Colonic mucosa (tissue), 4 donors: ENCODE measurements around the gene BCR. TPM values are rescaled to one million over a fixed set of nuclear protein-coding genes. Genes with fewer than 3 reads are reported as not detected.

Experiments
- DNase-seq: peaks from one replicate; pipeline ENCODE4 v3.0.0-alpha.2; 2020
- H3K27ac ChIP-seq: fragments of 200-600 bp; one replicate; pipeline ENCODE4 v1.8.0; 2021
- H3K27me3 ChIP-seq: fragments of 200-600 bp; one replicate; pipeline ENCODE4 v1.8.0; 2021
- H3K36me3 ChIP-seq: fragments of 200-600 bp; one replicate; pipeline ENCODE4 v1.8.0; 2021
- H3K4me1 ChIP-seq: fragments of 200-600 bp; one replicate; pipeline ENCODE4 v1.8.0; 2021; ENCODE audit warnings: mild to moderate bottlenecking
- H3K4me3 ChIP-seq: fragments of 200-600 bp; one replicate; pipeline ENCODE4 v1.8.0; 2021
- H3K9ac ChIP-seq, 2 donors: one replicate each; pipeline ENCODE4 v1.7.0; 2013; ENCODE audit warnings: control low read depth in 2 of 2, low read depth in 2 of 2, low read length in 2 of 2
- H3K9me3 ChIP-seq: fragments of 200-600 bp; one replicate; pipeline ENCODE4 v1.8.0; 2021
- CTCF ChIP-seq: fragments of 200-600 bp; IDR thresholded peaks from one replicate; pipeline ENCODE4 v1.8.0; 2022; ENCODE audit warnings: antibody characterized with exemption, mild to moderate bottlenecking
- intact Hi-C: fragments of 100-400 bp; cut with DNase I; formaldehyde crosslinking; loops from one replicate; pipeline ENCODE4 v1.14.1; 2022
- total RNA-seq, 2 donors: library from RNA; stranded (reverse); fragmentation: NEBNext Ultra II Directional in 1 of 2; extraction: Animal tissue kit (Norgen Biotek cat#: 25700) in 1 of 2; gene quantifications; one replicate each; pipeline ENCODE4 v1.2.1, GENCODE V29; 2021
- donor health status: healthy.
- donor health status: DM: no; HTN: no; CAD: no.
- donor health status: DM: no; HTN: no; CAD: no.

The BCR gene
- total RNA-seq, 2 donors from 2014 or later, result 39.2 to 57.8 TPM

GRCh38 chr22:23152238-23153114, 27.8 kb upstream of the BCR start:
- no peak for DNase-seq
- TF ChIP-seq CTCF, result no peak
- no peaks in the 10 kb centered on the region for H3K4me1 ChIP-seq
- H3K27ac ChIP-seq, result no peak overlapping the region
- H3K36me3 ChIP-seq, result no peaks in the 10 kb centered on the region
- no peaks in the 10 kb centered on the region for H3K27me3 ChIP-seq
- H3K4me3 ChIP-seq, result no peak overlapping the region
- intact Hi-C loops, result no loop called here
- H3K9ac ChIP-seq, result no peak overlapping the region
- no peaks in the 10 kb centered on the region for H3K9me3 ChIP-seq

GRCh38 chr22:23153994-23154393, 26.3 kb upstream of the BCR start:
- no peaks in the 10 kb centered on the region for H3K27me3 ChIP-seq
- H3K9ac ChIP-seq, result no peak overlapping the region
- H3K4me3 ChIP-seq, result no peak overlapping the region
- no peak overlapping the region for H3K27ac ChIP-seq
- no peak for DNase-seq
- H3K36me3 ChIP-seq, result no peaks in the 10 kb centered on the region
- no peaks in the 10 kb centered on the region for H3K4me1 ChIP-seq
- TF ChIP-seq CTCF, result no peak
- intact Hi-C loops, result no loop called here
- H3K9me3 ChIP-seq, result no peaks in the 10 kb centered on the region

GRCh38 chr22:23154461-23154860, 25.8 kb upstream of the BCR start:
- H3K4me1 ChIP-seq, result no peaks in the 10 kb centered on the region
- H3K27me3 ChIP-seq, result no peaks in the 10 kb centered on the region
- no peaks in the 10 kb centered on the region for H3K36me3 ChIP-seq
- TF ChIP-seq CTCF, result no peak
- no peak overlapping the region for H3K9ac ChIP-seq
- no peak overlapping the region for H3K4me3 ChIP-seq
- no peaks in the 10 kb centered on the region for H3K9me3 ChIP-seq
- intact Hi-C loops, result no loop called here
- DNase-seq, result no peak
- H3K27ac ChIP-seq, result no peak overlapping the region

- Histone ChIP-seq H3K9ac (no peak overlapping the region), H3K27me3 (no peaks in the 10 kb centered on the region), H3K27ac (no peak overlapping the region), H3K4me3 (no peak overlapping the region), H3K4me1 (no peaks in the 10 kb centered on the region), H3K36me3 (no peaks in the 10 kb centered on the region), H3K9me3 (no peaks in the 10 kb centered on the region)
- no peak for TF ChIP-seq CTCF
- intact Hi-C loops, result no loop called here
- no peak for DNase-seq
These were observed 25.2 kb upstream of the BCR start for GRCh38 chr22:23155143-23155542.

- TF ChIP-seq CTCF, result no peak
- intact Hi-C loops, result no loop called here
- H3K36me3 ChIP-seq, result no peaks in the 10 kb centered on the region
These were observed 24.5 kb upstream of the BCR start for GRCh38 chr22:23155831-23156230.

More at GRCh38 chr22:23155831-23156230, 24.5 kb upstream of the BCR start:
- Histone ChIP-seq H3K9me3 (no peaks in the 10 kb centered on the region), H3K4me3 (no peak overlapping the region), H3K4me1 (no peaks in the 10 kb centered on the region), H3K9ac (no peak overlapping the region), H3K27ac (no peak overlapping the region), H3K27me3 (no peaks in the 10 kb centered on the region)
- no peak for DNase-seq
